SK-N-MC (cell line): ENCODE results near the gene SEMA3C.

Experiments used
- EZH2 ChIP-seq: fragments of 200-600 bp; sonication (generic); IDR thresholded peaks from one replicate; pipeline ENCODE4 v1.6.1; 2017; ENCODE audit warnings: antibody characterized with exemption
- POLR2AphosphoS5 ChIP-seq: IDR thresholded peaks from 2 replicates; pipeline ENCODE4 v1.6.1; 2012; ENCODE audit warnings: mild to moderate bottlenecking, low read depth, low read length, borderline replicate concordance

GRCh38 chr7:80843018-80843677, 75.7 kb downstream of the SEMA3C start:
- TF ChIP-seq POLR2AphosphoS5 (no peak), EZH2 (no peak)
